Lung (tissue), 12 donors: ENCODE results near the gene EIF2S2. TPM values are rescaled to one million over a fixed set of nuclear protein-coding genes. Genes with fewer than 3 reads are reported as not detected.

ENCODE experiments used
- ATAC-seq: fragments of 200-7000 bp; cut with Tn5 transposase; one replicate; pipeline ENCODE4 v1.9.1; 2020; ENCODE audit warnings: moderate number of reproducible peaks; ENCODE audit not compliant: insufficient read depth, low FRiP score
- DNase-seq, 3 donors: peaks; one replicate each; pipeline ENCODE4 v3.0.0-alpha.2; 2013 to 2017
- H3K27ac ChIP-seq, 2 donors: one replicate each; pipeline ENCODE4 v1.5.1; 2013; ENCODE audit warnings: mild to moderate bottlenecking in 2 of 2, moderate library complexity in 2 of 2, control low read depth in 1 of 2, inconsistent platforms in 1 of 2, low read depth in 1 of 2, low read length in 1 of 2
- H3K27me3 ChIP-seq, 3 donors: one replicate each; pipeline ENCODE4 v1.5.1; 2013; ENCODE audit warnings: low read length in 2 of 3; ENCODE audit not compliant: control insufficient read depth in 3 of 3, insufficient read depth in 3 of 3
- H3K36me3 ChIP-seq, 4 donors: one replicate each; pipeline ENCODE4 v1.5.1; 2013; ENCODE audit warnings: low read length in 4 of 4, mild to moderate bottlenecking in 1 of 4, moderate library complexity in 1 of 4; ENCODE audit not compliant: control insufficient read depth in 4 of 4, insufficient read depth in 4 of 4
- H3K4me1 ChIP-seq, 5 donors: one replicate each; pipeline ENCODE4 v1.5.1; 2013; ENCODE audit warnings: low read length in 5 of 5, mild to moderate bottlenecking in 2 of 5, moderate library complexity in 1 of 5; ENCODE audit not compliant: control insufficient read depth in 5 of 5, insufficient read depth in 5 of 5
- H3K4me3 ChIP-seq: one replicate; pipeline ENCODE4 v1.5.1; 2013; ENCODE audit warnings: mild to moderate bottlenecking, control low read depth, moderate library complexity
- H3K9ac ChIP-seq, 2 donors: one replicate each; pipeline ENCODE4 v1.5.1; 2013; ENCODE audit warnings: low read length in 2 of 2, control low read depth in 1 of 2; ENCODE audit not compliant: insufficient read depth in 1 of 2
- H3K9me3 ChIP-seq, 4 donors: one replicate each; pipeline ENCODE4 v1.5.1; 2013; ENCODE audit warnings: low read length in 3 of 4, mild to moderate bottlenecking in 1 of 4, moderate library complexity in 1 of 4; ENCODE audit not compliant: control insufficient read depth in 4 of 4, insufficient read depth in 3 of 4
- CTCF ChIP-seq: IDR thresholded peaks from 2 replicates; pipeline ENCODE4 v1.5.1; 2012; ENCODE audit warnings: mild to moderate bottlenecking; ENCODE audit errors: control extremely low read depth, extremely low read depth
- WGBS, 2 donors: extraction: QIAGEN DNeasy Blood & Tissue Kit; methylation state at CpG; one replicate each; pipeline ENCODE4 v1.1.7; 2013; 5-methylcytosine and 5-hydroxymethylcytosine counted together
- polyA plus RNA-seq, 2 donors: library from polyadenylated mRNA; stranded (reverse); fragments of 200-250 nt; gene quantifications; one replicate each; pipeline ENCODE4 v1.2.1, GENCODE V29; 2013
- total RNA-seq, 2 donors: library from RNA; depleted of rRNA in 1 of 2; stranded (reverse); fragments of >200 nt in 1 of 2; gene quantifications; one replicate each; pipeline ENCODE4 v1.2.1, GENCODE V29; 2014 to 2021
- donor health status: control.
- donor health status: control.
- donor health status: Bipolar disorder and iron deficiency.
- donor health status: healthy.
- donor health status: DM: yes; HTN: yes; CAD: no.

The EIF2S2 gene
- total and polyA plus RNA-seq, 4 donors: 37.5 to 69.7 (median 52.1) TPM

- no peak for TF ChIP-seq CTCF
- no peak overlapping the region for H3K9ac ChIP-seq
- H3K4me1 ChIP-seq: peaks cover 10 to 38% (median 21%) of the 10 kb centered on the region in 5 donors
- no peak overlapping the region for H3K27ac ChIP-seq
- H3K9me3 ChIP-seq: no peaks in the 10 kb centered on the region
- 49 to 74% methylated on average over 2 of the region's 2 CpGs for WGBS, 2 donors
- no peak for ATAC-seq
- no peak overlapping the region for H3K4me3 ChIP-seq
- no peaks in the 10 kb centered on the region for H3K36me3 ChIP-seq
- DNase-seq: peak in 2 of 3 donors; percentile 35 to 57
- no peaks in the 10 kb centered on the region for H3K27me3 ChIP-seq
Observed at GRCh38 chr20:34052414-34052813, 59.6 kb downstream of the EIF2S2 start.

GRCh38 chr20:34049897-34050695, 61.9 kb downstream of the EIF2S2 start:
- H3K27ac ChIP-seq: no peak overlapping the region
- no peak overlapping the region for H3K4me3 ChIP-seq
- H3K9me3 ChIP-seq: no peaks in the 10 kb centered on the region
- WGBS, 2 donors: 79 to 93% methylated on average over 4 of the region's 4 CpGs
- ATAC-seq (no peak), DNase-seq (peak in 1 of 3 donors; percentile 32)
- H3K36me3 ChIP-seq: peaks cover 0 to 5% (median 0%) of the 10 kb centered on the region in 4 donors
- H3K27me3 ChIP-seq: no peaks in the 10 kb centered on the region
- no peak for TF ChIP-seq CTCF
- H3K4me1 ChIP-seq: peaks cover 19 to 44% (median 28%) of the 10 kb centered on the region in 5 donors
- peak overlapping the region in 1 of 2 donors; percentile 26 for H3K9ac ChIP-seq

DNA sequence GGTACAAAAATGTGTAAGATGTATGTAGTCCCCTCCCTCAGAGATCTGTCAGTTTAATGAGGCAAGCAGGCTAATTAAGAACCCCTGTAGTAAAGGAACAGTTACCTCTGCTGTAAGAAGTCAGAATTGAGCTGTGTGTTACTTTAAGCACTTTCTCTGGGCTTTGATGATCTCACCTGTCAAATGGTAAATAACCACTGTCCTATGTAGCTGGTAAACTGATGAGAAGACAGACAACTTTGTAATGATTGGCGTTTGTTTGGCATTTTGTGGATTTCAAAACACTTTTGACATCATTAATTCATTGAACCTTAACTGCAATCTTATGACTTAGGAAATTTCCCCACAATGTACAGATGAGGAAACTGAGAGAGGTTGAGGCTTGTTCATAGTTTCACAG, 62.7 kb downstream of the EIF2S2 start:
- Histone ChIP-seq H3K27ac (no peak overlapping the region), H3K27me3 (no peaks in the 10 kb centered on the region), H3K4me1 (peaks cover 21 to 47% (median 28%) of the 10 kb centered on the region in 5 donors), H3K36me3 (peaks cover 0 to 5% (median 0%) of the 10 kb centered on the region in 4 donors), H3K9ac (no peak overlapping the region), H3K9me3 (no peaks in the 10 kb centered on the region), H3K4me3 (no peak overlapping the region)
- ATAC-seq (no peak), DNase-seq (no peak)
- WGBS, 2 donors: 47 to 76% methylated on average over 1 of the region's 1 CpG
- TF ChIP-seq CTCF: no peak
